HG02981 (cell line): ENCODE results near the gene MFF.
A peak's percentile ranks its signal among the peaks of the same experiment; 100 is the strongest.
"Not testable (repeated sequence)": the region's sequence is repeated elsewhere in the genome, so short reads cannot be mapped to it uniquely, and the experiment has no call there.

Experiments
- ATAC-seq: cut with Tn5 transposase; IDR thresholded peaks from one replicate; pipeline ENCODE4 v1.9.1; 2021; ENCODE audit warnings: mild to moderate bottlenecking, moderate library complexity; ENCODE audit not compliant: unreplicated experiment

Gene MFF

GRCh38 chr2:227335713-227336112 is 10.7 kb downstream of the MFF start:
- no peak for ATAC-seq

GRCh38 chr2:227337442-227337841 is 12.4 kb downstream of the MFF start:
- no peak for ATAC-seq

GRCh38 chr2:227339098-227339599 is 14.1 kb downstream of the MFF start:
- no peak for ATAC-seq

- ATAC-seq = no peak
Measured at GRCh38 chr2:227340106-227340505, 15.1 kb downstream of the MFF start.

GRCh38 chr2:227341553-227341952 is 16.5 kb downstream of the MFF start:
- ATAC-seq = no peak

GRCh38 chr2:227344231-227344630 is 19.2 kb downstream of the MFF start:
- no peak for ATAC-seq

- ATAC-seq = no peak
Measured at GRCh38 chr2:227347117-227347516, 22.1 kb downstream of the MFF start.

- no peak for ATAC-seq
Measured at GRCh38 chr2:227348324-227348723, 23.3 kb downstream of the MFF start.

- no peak for ATAC-seq
Measured at GRCh38 chr2:227349989-227350612, 25.1 kb downstream of the MFF start.

GRCh38 chr2:227351639-227352038 is 26.6 kb downstream of the MFF start:
- ATAC-seq = peak; percentile 69

- ATAC-seq = no peak
Measured at GRCh38 chr2:227360351-227360750, 35.3 kb downstream of the MFF start.

GRCh38 chr2:227363756-227364155 is 38.7 kb downstream of the MFF start:
- ATAC-seq = no peak

- ATAC-seq = not testable (repeated sequence)
Measured at GRCh38 chr2:227364585-227365263, 39.7 kb downstream of the MFF start.

GRCh38 chr2:227365833-227366232 is 40.8 kb downstream of the MFF start:
- no peak for ATAC-seq

- ATAC-seq = no peak
Measured at GRCh38 chr2:227366769-227367426, 41.8 kb downstream of the MFF start.

- ATAC-seq = no peak
Measured at GRCh38 chr2:227367427-227367795, 42.4 kb downstream of the MFF start.

- no peak for ATAC-seq
Measured at GRCh38 chr2:227368574-227368973, 43.5 kb downstream of the MFF start.

GRCh38 chr2:227370092-227370491 is 45.0 kb downstream of the MFF start:
- ATAC-seq = no peak

- no peak for ATAC-seq
Measured at GRCh38 chr2:227370791-227371312, 45.8 kb downstream of the MFF start.

- no peak for ATAC-seq
Measured at GRCh38 chr2:227373389-227373788, 48.3 kb downstream of the MFF start.

- no peak for ATAC-seq
Measured at GRCh38 chr2:227374158-227374557, 49.1 kb downstream of the MFF start.
